Mesenteric fat pad (tissue), 1 donor: ENCODE data around the gene TUBAL3. TPM values are rescaled to one million over a fixed set of nuclear protein-coding genes. Genes with fewer than 3 reads are reported as not detected.

Source experiments
- DNase-seq: peaks from one replicate; pipeline ENCODE4 v3.0.0-alpha.2; 2020; ENCODE audit warnings: low spot score
- total RNA-seq: library from RNA; stranded (reverse); fragmentation: NEBNext Ultra II Directional; extraction: Animal tissue kit (Norgen Biotek cat#: 25700); gene quantifications from one replicate; pipeline ENCODE4 v1.2.1, GENCODE V29; 2021
- donor health status: DM: yes; HTN: yes; CAD: no.

The TUBAL3 gene
- total RNA-seq, 1 donor from 2014 or later = not detected

- no peak for DNase-seq
Observed at GRCh38 chr10:5343979-5344378, 60.6 kb downstream of the TUBAL3 start.

DNA sequence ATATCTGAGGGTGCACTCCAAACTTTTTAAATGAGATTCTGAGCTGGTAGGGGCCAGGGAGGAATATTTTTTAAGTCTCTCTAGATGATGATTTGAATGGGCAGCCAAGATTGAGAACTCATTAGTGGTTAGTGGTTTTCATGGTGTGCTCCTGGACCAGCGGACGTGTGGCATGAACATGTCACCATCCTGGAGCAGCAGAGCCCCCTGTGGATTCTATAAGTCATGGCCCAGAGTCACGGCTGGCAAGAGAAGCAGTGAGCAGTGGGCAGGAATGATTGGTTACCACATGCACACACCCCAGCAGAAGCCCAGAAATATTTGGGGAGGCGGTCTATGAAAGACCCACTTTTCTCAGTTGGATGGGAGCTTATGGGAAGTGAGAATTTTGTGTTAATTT lies 61.1 kb downstream of the TUBAL3 start:
- DNase-seq = no peak

Other genes with a start within 250 kb of the TUBAL3 start
- 1.3 TPM for gene AKR1C8, start 219.7 kb downstream of the TUBAL3 start, total RNA-seq
- not detected for gene AKR1C4, start 208.0 kb downstream of the TUBAL3 start, total RNA-seq
- gene UCN3, start 39.9 kb downstream of the TUBAL3 start, total RNA-seq = not detected
- gene NET1, start 7.7 kb upstream of the TUBAL3 start, total RNA-seq = 164 TPM
- not detected for gene CALML5, start 94.7 kb upstream of the TUBAL3 start, total RNA-seq
- not detected for gene CALML3, start 120.1 kb upstream of the TUBAL3 start, total RNA-seq